GM12874 (cell line): ENCODE measurements around the gene OR5C1.

Source experiments
- CTCF ChIP-seq: IDR thresholded peaks from 2 replicates; pipeline ENCODE4 v1.5.1; 2011; ENCODE audit warnings: low read depth, mild to moderate bottlenecking, control low read depth, low read length, moderate library complexity; ENCODE audit not compliant: insufficient read depth

OR5C1 gene

GRCh38 chr9:122780026-122780425, 8.7 kb upstream of the OR5C1 start:
- no peak for TF ChIP-seq CTCF

- no peak for TF ChIP-seq CTCF
Measured at GRCh38 chr9:122781671-122782070, 7.1 kb upstream of the OR5C1 start.

GRCh38 chr9:122785269-122785668, 3.5 kb upstream of the OR5C1 start:
- no peak for TF ChIP-seq CTCF

- TF ChIP-seq CTCF, result no peak
Measured at GRCh38 chr9:122786338-122786737, 2.4 kb upstream of the OR5C1 start.

- TF ChIP-seq CTCF, result no peak
Measured at GRCh38 chr9:122789256-122790046, 718 bp downstream of the OR5C1 start.

GRCh38 chr9:122791872-122792669, 3.3 kb downstream of the OR5C1 start:
- no peak for TF ChIP-seq CTCF

GRCh38 chr9:122797316-122798063, 8.8 kb downstream of the OR5C1 start:
- no peak for TF ChIP-seq CTCF
